ENCODE data around the gene HDAC4. TPM values are rescaled to one million over a fixed set of nuclear protein-coding genes. Genes with fewer than 3 reads are reported as not detected.

Gene HDAC4
- polyA plus RNA-seq, 1 donor (not counting 4 experiments of a cell fraction or from before 2014, with no cell fraction given) = 2.9 TPM

DNA sequence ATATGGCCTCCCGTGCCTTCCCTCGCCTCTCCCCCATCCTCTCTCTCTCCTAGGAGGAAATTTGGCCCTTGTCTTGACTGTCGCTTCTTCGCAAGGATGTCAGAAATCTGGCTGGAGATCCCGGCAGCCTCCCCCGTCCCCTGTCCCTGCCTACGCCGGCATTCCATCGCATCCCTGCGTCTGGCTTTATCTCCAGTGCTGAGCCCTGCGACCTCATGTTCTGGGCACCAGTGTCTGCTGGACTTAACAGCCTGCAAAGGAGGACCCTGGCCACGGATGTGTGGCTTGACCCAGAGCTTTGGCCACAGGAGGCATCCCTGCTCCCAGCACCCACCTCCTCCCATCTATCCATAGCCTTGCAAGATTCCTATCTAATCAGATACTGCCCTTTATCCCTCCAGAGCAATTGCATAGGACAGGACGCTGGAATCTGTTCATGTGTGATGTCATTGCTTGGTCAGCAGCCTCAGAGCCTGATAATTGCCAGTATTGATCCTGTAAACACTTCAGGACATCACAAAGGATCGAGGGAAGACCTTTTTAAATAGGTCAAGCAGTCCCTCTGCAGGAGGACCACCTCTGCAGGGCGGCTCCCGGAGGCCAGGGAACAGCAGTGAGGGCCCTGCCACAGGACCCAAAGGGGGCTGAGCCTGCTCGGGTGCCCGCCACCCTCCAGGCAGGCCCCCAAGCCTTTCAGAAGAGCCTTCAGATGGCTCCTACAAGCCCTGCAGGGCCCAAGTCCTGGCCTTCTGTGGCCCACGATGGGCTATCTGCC, 384.7 kb downstream of the HDAC4 start:
- Histone ChIP-seq H3K79me2 (ENCODE audit: control insufficient read depth, insufficient read depth, low read length) (no peaks in the 10 kb centered on the region), H3K27me3 (ENCODE audit: control insufficient read depth, extremely low read depth, insufficient read depth, low read length) (peaks cover 40% of the 10 kb centered on the region), H3K27ac (ENCODE audit: control insufficient read depth, insufficient read depth, low read length) (no peak overlapping the region), H3K9me3 (ENCODE audit: control insufficient read depth, low read depth, low read length) (no peaks in the 10 kb centered on the region), H2AFZ (ENCODE audit: control insufficient read depth, low read length) (no peak overlapping the region), H3K4me3 (ENCODE audit: control insufficient read depth in 2 of 3, extremely low read depth in 1 of 3, insufficient read depth in 2 of 3, low read depth in 1 of 3, low read length in 3 of 3) (no peak overlapping the region), H3K9ac (ENCODE audit: control insufficient read depth, extremely low read depth, insufficient read depth, low read length) (no peak overlapping the region), H4K20me1 (ENCODE audit: control insufficient read depth, extremely low read depth, insufficient read depth, low read length) (no peaks in the 10 kb centered on the region), H3K9me1 (ENCODE audit: control insufficient read depth, extremely low read depth, insufficient read depth, low read length) (no peaks in the 10 kb centered on the region), H3K4me2 (ENCODE audit: control insufficient read depth, extremely low read depth, insufficient read depth, low read depth, low read length) (no peak overlapping the region), H3K36me3 (ENCODE audit: control insufficient read depth in 2 of 2, extremely low read depth in 1 of 2, insufficient read depth in 2 of 2, low read length in 2 of 2) (no peaks in the 10 kb centered on the region), H3K4me1 (ENCODE audit: control insufficient read depth, extremely low read depth, insufficient read depth, low read length) (no peaks in the 10 kb centered on the region)
- DNase-seq (ENCODE audit: low read depth, low spot score) (no peak), FAIRE-seq (no peak)
- TF ChIP-seq, protein P1, sequence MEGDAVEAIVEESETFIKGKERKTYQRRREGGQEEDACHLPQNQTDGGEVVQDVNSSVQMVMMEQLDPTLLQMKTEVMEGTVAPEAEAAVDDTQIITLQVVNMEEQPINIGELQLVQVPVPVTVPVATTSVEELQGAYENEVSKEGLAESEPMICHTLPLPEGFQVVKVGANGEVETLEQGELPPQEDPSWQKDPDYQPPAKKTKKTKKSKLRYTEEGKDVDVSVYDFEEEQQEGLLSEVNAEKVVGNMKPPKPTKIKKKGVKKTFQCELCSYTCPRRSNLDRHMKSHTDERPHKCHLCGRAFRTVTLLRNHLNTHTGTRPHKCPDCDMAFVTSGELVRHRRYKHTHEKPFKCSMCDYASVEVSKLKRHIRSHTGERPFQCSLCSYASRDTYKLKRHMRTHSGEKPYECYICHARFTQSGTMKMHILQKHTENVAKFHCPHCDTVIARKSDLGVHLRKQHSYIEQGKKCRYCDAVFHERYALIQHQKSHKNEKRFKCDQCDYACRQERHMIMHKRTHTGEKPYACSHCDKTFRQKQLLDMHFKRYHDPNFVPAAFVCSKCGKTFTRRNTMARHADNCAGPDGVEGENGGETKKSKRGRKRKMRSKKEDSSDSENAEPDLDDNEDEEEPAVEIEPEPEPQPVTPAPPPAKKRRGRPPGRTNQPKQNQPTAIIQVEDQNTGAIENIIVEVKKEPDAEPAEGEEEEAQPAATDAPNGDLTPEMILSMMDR (optimal IDR thresholded peaks at IDR 0.05 in 1 of 3, IDR thresholded peaks at IDR 0.05 in 1 of 3, conservative IDR thresholded peaks at IDR 0.05 in 1 of 3; ENCODE audit: extremely low read depth in 1 of 3, insufficient read depth in 2 of 3, low read length in 3 of 3) = no peak
- no peak for TF ChIP-seq EZH2 (IDR thresholded peaks at IDR 0.05; ENCODE audit: low read length)
- dilution Hi-C loops (cut with MboI; ENCODE audit: extremely low pct_ligation_motif_present, low sequenced_read_pairs) = no loop called here

DNA sequence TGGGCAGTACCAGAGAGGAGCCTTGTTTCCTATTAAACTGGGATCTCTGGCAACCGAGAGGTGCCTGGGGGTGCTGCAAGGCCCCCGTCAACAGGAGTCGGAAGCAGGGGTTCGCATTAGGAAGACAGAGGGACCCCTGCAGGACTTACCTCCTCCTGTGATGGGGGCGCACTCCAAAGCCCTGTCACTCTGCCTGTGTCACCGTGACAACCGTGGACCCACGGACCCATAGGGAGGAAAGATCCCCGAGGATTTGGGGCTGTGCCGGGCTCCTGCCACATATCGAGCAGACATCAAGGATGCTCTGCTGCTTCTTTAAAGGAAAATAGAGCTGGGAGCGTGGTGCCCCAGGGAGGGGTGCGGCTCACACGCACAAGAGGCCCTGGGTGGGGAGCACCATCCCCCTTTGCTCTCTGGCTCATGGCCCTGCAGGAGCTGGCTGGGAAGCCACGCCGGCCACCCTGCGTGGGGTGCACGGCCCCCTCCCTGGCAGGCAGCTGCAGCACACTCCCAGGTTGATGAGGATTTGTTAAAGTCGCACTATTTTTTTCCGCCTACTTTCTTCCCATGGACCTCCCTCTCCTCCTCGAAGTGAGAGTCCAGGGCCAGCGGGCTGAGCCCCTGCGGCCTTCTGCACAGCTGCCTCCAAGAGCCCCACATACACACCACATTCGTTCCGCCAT, 385.5 kb downstream of the HDAC4 start:
- Histone ChIP-seq H3K27me3 (ENCODE audit: control insufficient read depth, extremely low read depth, insufficient read depth, low read length) (peaks cover 40% of the 10 kb centered on the region), H3K9me1 (ENCODE audit: control insufficient read depth, extremely low read depth, insufficient read depth, low read length) (no peaks in the 10 kb centered on the region), H3K4me3 (ENCODE audit: control insufficient read depth in 2 of 3, extremely low read depth in 1 of 3, insufficient read depth in 2 of 3, low read depth in 1 of 3, low read length in 3 of 3) (no peak overlapping the region), H3K36me3 (ENCODE audit: control insufficient read depth in 2 of 2, extremely low read depth in 1 of 2, insufficient read depth in 2 of 2, low read length in 2 of 2) (no peaks in the 10 kb centered on the region), H3K27ac (ENCODE audit: control insufficient read depth, insufficient read depth, low read length) (no peak overlapping the region), H3K9ac (ENCODE audit: control insufficient read depth, extremely low read depth, insufficient read depth, low read length) (no peak overlapping the region), H4K20me1 (ENCODE audit: control insufficient read depth, extremely low read depth, insufficient read depth, low read length) (no peaks in the 10 kb centered on the region), H2AFZ (ENCODE audit: control insufficient read depth, low read length) (no peak overlapping the region), H3K79me2 (ENCODE audit: control insufficient read depth, insufficient read depth, low read length) (no peaks in the 10 kb centered on the region), H3K4me1 (ENCODE audit: control insufficient read depth, extremely low read depth, insufficient read depth, low read length) (no peaks in the 10 kb centered on the region), H3K4me2 (ENCODE audit: control insufficient read depth, extremely low read depth, insufficient read depth, low read depth, low read length) (no peak overlapping the region), H3K9me3 (ENCODE audit: control insufficient read depth, low read depth, low read length) (no peaks in the 10 kb centered on the region)
- FAIRE-seq (no peak), DNase-seq (ENCODE audit: low read depth, low spot score) (no peak)
- TF ChIP-seq, protein P1 (optimal IDR thresholded peaks at IDR 0.05 in 1 of 3, IDR thresholded peaks at IDR 0.05 in 1 of 3, conservative IDR thresholded peaks at IDR 0.05 in 1 of 3; ENCODE audit: extremely low read depth in 1 of 3, insufficient read depth in 2 of 3, low read length in 3 of 3) = no peak
- TF ChIP-seq EZH2 (IDR thresholded peaks at IDR 0.05; ENCODE audit: low read length) = no peak
- dilution Hi-C loops (cut with MboI; ENCODE audit: extremely low pct_ligation_motif_present, low sequenced_read_pairs) = no loop called here
